ENCODE measurements around the gene TATDN3.
"Not testable (repeated sequence)": the region's sequence is repeated elsewhere in the genome, so short reads cannot be mapped to it uniquely, and the experiment has no call there.

TATDN3 gene

DNA sequence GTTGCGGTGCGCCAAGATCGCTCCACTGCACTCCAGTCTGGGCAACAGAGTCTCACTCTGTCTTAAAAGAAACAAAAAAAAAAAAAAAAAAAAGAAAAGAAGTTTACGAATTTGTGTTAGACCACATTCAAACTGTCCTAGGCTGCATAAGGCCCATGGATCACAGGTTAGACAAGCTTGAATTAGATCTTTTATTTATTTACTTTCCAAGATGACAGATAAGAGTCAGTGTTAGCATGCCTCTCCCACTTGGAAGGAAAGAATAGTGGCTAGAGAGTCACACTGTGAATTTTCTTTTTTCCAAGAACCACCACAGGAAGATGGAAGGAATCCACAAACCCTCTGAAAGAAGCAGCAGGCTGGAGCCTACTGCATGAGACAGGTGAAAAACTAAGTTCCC lies 29.5 kb upstream of the TATDN3 start:
- H3K9me3 Mint-ChIP-seq: peaks cover 14% of the 10 kb centered on the region
- H3K4me1 Mint-ChIP-seq (ENCODE audit: low read depth): peaks cover 55% of the 10 kb centered on the region
- no peak overlapping the region for H3K27ac Mint-ChIP-seq
- peaks cover 58% of the 10 kb centered on the region for H3K36me3 Mint-ChIP-seq (ENCODE audit: low read depth)
- no peak overlapping the region for H3K4me3 Mint-ChIP-seq
- intact Hi-C loops (cut with micrococcal nuclease): no loop called here
- H3K27me3 Mint-ChIP-seq: no peaks in the 10 kb centered on the region

DNA sequence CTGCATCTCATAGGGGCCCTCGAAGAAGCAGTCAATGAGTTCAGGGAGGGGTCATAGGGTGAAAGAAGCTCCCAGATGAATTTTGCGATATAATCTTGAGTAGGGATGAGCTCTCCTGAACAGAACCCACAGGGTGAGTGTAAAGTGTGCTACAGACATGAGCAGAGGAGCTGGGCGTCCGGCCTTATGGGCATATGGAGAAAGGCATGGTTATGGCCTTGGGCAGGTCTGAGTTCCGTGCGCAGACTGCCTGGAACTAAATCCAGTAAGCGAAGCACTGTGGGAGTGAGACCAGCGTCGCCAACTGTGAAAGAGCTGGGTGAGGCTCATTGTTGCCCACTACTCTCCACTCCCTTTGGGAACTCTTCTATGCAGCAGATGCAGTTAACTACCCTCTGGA lies 28.9 kb upstream of the TATDN3 start:
- Mint-ChIP-seq H3K27me3 (no peaks in the 10 kb centered on the region), H3K4me3 (no peak overlapping the region), H3K27ac (peak overlapping the region; percentile 27), H3K4me1 (ENCODE audit: low read depth) (peaks cover 59% of the 10 kb centered on the region), H3K9me3 (peaks cover 18% of the 10 kb centered on the region), H3K36me3 (ENCODE audit: low read depth) (peaks cover 58% of the 10 kb centered on the region)
- intact Hi-C loops (cut with micrococcal nuclease): no loop called here

- H3K27me3 Mint-ChIP-seq; intact Hi-C loops (cut with micrococcal nuclease); H3K4me3 Mint-ChIP-seq: not testable (repeated sequence)
- H3K36me3 Mint-ChIP-seq (ENCODE audit: low read depth): peaks cover 76% of the 10 kb centered on the region
- peaks cover 37% of the 10 kb centered on the region for H3K9me3 Mint-ChIP-seq
- H3K27ac Mint-ChIP-seq: peak overlapping the region; percentile 75
- H3K4me1 Mint-ChIP-seq (ENCODE audit: low read depth): peaks cover 54% of the 10 kb centered on the region
Measured at GRCh38 chr1:212764718-212765281, 26.9 kb upstream of the TATDN3 start.

GRCh38 chr1:212766825-212767224 lies 24.9 kb upstream of the TATDN3 start:
- H3K27ac Mint-ChIP-seq; intact Hi-C loops (cut with micrococcal nuclease); H3K27me3 Mint-ChIP-seq; H3K4me3 Mint-ChIP-seq: not testable (repeated sequence)
- Mint-ChIP-seq H3K36me3 (ENCODE audit: low read depth) (peaks cover 84% of the 10 kb centered on the region), H3K4me1 (ENCODE audit: low read depth) (peaks cover 63% of the 10 kb centered on the region), H3K9me3 (peaks cover 44% of the 10 kb centered on the region)

- Mint-ChIP-seq H3K27me3 (no peaks in the 10 kb centered on the region), H3K4me3 (no peak overlapping the region), H3K36me3 (ENCODE audit: low read depth) (peaks cover 86% of the 10 kb centered on the region), H3K4me1 (ENCODE audit: low read depth) (peaks cover 69% of the 10 kb centered on the region), H3K27ac (no peak overlapping the region), H3K9me3 (peaks cover 52% of the 10 kb centered on the region)
- intact Hi-C loops (cut with micrococcal nuclease): no loop called here
Measured at GRCh38 chr1:212769459-212770167, 22.1 kb upstream of the TATDN3 start.

GRCh38 chr1:212771341-212771740 lies 20.4 kb upstream of the TATDN3 start:
- peaks cover 85% of the 10 kb centered on the region for H3K36me3 Mint-ChIP-seq (ENCODE audit: low read depth)
- peaks cover 68% of the 10 kb centered on the region for H3K4me1 Mint-ChIP-seq (ENCODE audit: low read depth)
- intact Hi-C loops (cut with micrococcal nuclease): no loop called here
- peak overlapping the region; percentile 51 for H3K27ac Mint-ChIP-seq
- no peak overlapping the region for H3K4me3 Mint-ChIP-seq
- no peaks in the 10 kb centered on the region for H3K27me3 Mint-ChIP-seq
- peaks cover 47% of the 10 kb centered on the region for H3K9me3 Mint-ChIP-seq

GRCh38 chr1:212773011-212773410 lies 18.7 kb upstream of the TATDN3 start:
- intact Hi-C loops (cut with micrococcal nuclease): loop anchor here (2.0 kb wide), 1 partner anchor 20 kb away; no protein-coding TSS in a partner anchor
- H3K27ac Mint-ChIP-seq: peak overlapping the region; percentile 77
- no peaks in the 10 kb centered on the region for H3K27me3 Mint-ChIP-seq
- H3K4me3 Mint-ChIP-seq: no peak overlapping the region
- peaks cover 80% of the 10 kb centered on the region for H3K4me1 Mint-ChIP-seq (ENCODE audit: low read depth)
- peaks cover 33% of the 10 kb centered on the region for H3K9me3 Mint-ChIP-seq
- peaks cover 81% of the 10 kb centered on the region for H3K36me3 Mint-ChIP-seq (ENCODE audit: low read depth)

- no peaks in the 10 kb centered on the region for H3K27me3 Mint-ChIP-seq
- H3K36me3 Mint-ChIP-seq (ENCODE audit: low read depth): peaks cover 75% of the 10 kb centered on the region
- peaks cover 17% of the 10 kb centered on the region for H3K9me3 Mint-ChIP-seq
- intact Hi-C loops (cut with micrococcal nuclease): no loop called here
- peaks cover 80% of the 10 kb centered on the region for H3K4me1 Mint-ChIP-seq (ENCODE audit: low read depth)
- no peak overlapping the region for H3K4me3 Mint-ChIP-seq
- peak overlapping the region; percentile 77 for H3K27ac Mint-ChIP-seq
Measured at GRCh38 chr1:212774584-212774983, 17.1 kb upstream of the TATDN3 start.

DNA sequence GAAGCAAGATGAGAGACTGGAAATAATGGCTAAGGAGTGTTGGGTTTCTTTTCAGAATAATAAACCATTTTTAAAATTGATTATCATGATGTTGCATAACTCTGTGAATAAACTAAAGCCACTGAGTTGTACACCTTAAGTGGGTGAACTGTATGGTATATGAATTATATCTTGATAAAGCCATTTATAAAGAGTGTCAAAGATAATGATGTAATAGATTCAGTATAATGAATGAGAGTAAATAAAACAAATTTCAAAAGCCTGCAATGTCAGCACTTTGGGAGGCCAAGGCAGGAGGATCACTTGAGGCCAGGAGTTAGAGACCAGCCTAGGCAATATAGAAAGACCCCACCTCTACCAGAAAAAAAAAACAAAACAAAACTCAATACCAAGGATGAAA lies 16.5 kb upstream of the TATDN3 start:
- intact Hi-C loops (cut with micrococcal nuclease): no loop called here
- H3K4me3 Mint-ChIP-seq: no peak overlapping the region
- no peaks in the 10 kb centered on the region for H3K27me3 Mint-ChIP-seq
- peaks cover 11% of the 10 kb centered on the region for H3K9me3 Mint-ChIP-seq
- H3K36me3 Mint-ChIP-seq (ENCODE audit: low read depth): peaks cover 68% of the 10 kb centered on the region
- peak overlapping the region; percentile 60 for H3K27ac Mint-ChIP-seq
- H3K4me1 Mint-ChIP-seq (ENCODE audit: low read depth): peaks cover 73% of the 10 kb centered on the region

- Mint-ChIP-seq H3K36me3 (ENCODE audit: low read depth) (peaks cover 54% of the 10 kb centered on the region), H3K4me1 (ENCODE audit: low read depth) (peaks cover 59% of the 10 kb centered on the region), H3K27me3 (no peaks in the 10 kb centered on the region), H3K9me3 (peaks cover 9% of the 10 kb centered on the region), H3K4me3 (no peak overlapping the region), H3K27ac (peak overlapping the region; percentile 61)
- intact Hi-C loops (cut with micrococcal nuclease): no loop called here
Measured at GRCh38 chr1:212777151-212777550, 14.5 kb upstream of the TATDN3 start.

- H3K4me1 Mint-ChIP-seq (ENCODE audit: low read depth): peaks cover 55% of the 10 kb centered on the region
- intact Hi-C loops (cut with micrococcal nuclease); H3K27me3 Mint-ChIP-seq; H3K9me3 Mint-ChIP-seq; H3K27ac Mint-ChIP-seq; H3K4me3 Mint-ChIP-seq: not testable (repeated sequence)
- peaks cover 51% of the 10 kb centered on the region for H3K36me3 Mint-ChIP-seq (ENCODE audit: low read depth)
Measured at GRCh38 chr1:212779086-212779485, 12.6 kb upstream of the TATDN3 start.

- Mint-ChIP-seq H3K9me3 (no peaks in the 10 kb centered on the region), H3K4me1 (ENCODE audit: low read depth) (peaks cover 48% of the 10 kb centered on the region), H3K27ac (no peak overlapping the region), H3K4me3 (no peak overlapping the region), H3K27me3 (no peaks in the 10 kb centered on the region), H3K36me3 (ENCODE audit: low read depth) (peaks cover 60% of the 10 kb centered on the region)
- intact Hi-C loops (cut with micrococcal nuclease): loop anchor here (5.0 kb wide), 1 partner anchor 303 kb away; no protein-coding TSS in a partner anchor
Measured at GRCh38 chr1:212780759-212781158, 10.9 kb upstream of the TATDN3 start.

DNA sequence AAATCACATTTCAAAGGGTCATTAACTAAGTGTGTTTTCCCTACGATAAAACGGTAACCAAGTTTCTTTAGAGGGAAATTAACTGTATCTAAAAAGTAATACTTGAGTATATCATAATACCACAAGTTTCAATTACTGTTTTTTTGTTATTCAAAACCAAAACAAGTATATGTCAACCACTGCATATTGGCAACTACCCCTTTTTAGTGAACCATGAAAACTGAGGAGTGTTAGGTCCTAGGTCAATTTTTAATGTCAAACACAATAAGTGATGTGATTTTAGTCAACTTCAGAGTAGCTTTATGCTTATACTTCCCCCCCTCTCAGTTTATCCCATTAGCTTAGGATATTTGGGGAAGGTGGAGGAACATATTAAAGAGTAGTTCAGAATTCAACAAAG lies 10.5 kb upstream of the TATDN3 start:
- intact Hi-C loops (cut with micrococcal nuclease): loop anchor here (5.0 kb wide), 1 partner anchor 304 kb away; no protein-coding TSS in a partner anchor
- Mint-ChIP-seq H3K4me3 (no peak overlapping the region), H3K9me3 (no peaks in the 10 kb centered on the region), H3K4me1 (ENCODE audit: low read depth) (peaks cover 47% of the 10 kb centered on the region), H3K27me3 (no peaks in the 10 kb centered on the region), H3K36me3 (ENCODE audit: low read depth) (peaks cover 65% of the 10 kb centered on the region), H3K27ac (no peak overlapping the region)

DNA sequence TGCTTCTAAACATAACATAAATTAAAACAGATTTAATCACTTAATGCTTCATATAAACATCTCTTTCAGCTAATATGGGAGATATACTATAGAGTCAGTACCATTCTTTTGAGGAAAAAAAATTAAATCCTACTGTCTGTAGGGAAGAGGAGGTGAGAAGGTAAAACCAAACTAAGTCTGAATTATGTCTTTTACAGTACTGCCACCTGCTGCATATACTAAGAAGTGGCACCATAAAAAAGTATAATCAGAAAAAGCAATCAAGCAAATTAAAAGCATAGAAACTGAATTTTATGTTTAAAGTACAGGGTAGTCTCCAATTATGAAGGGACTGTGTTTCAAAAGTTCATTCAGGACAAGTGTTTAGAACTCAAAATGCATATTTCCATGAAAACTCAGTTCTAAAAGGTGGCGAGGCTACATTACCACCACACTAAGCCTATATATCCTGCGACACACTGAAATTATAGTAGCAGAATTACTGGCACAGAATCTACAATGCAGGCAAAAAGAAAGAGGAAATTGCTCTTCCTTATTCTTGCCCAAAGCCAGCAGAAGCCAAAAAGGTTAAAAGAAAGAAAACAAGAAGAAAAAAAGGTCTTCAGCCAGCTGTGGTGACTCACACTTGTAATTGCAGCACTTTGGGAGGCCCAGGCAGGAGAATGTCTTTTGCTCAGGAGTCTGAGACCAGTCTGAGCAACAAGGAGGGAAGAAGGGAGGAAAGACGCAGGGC lies 9.1 kb upstream of the TATDN3 start:
- Mint-ChIP-seq H3K27ac (peak overlapping the region; percentile 83), H3K4me1 (ENCODE audit: low read depth) (peaks cover 34% of the 10 kb centered on the region), H3K27me3 (no peaks in the 10 kb centered on the region), H3K4me3 (no peak overlapping the region), H3K9me3 (no peaks in the 10 kb centered on the region), H3K36me3 (ENCODE audit: low read depth) (peaks cover 69% of the 10 kb centered on the region)
- intact Hi-C loops (cut with micrococcal nuclease): loop anchor here (1.0 to 5.0 kb wide), 4 partner anchors 34 to 326 kb away; no protein-coding TSS in a partner anchor

Data from dendritic cell treated with granulocyte-macrophage colony-stimulating factor and Interleukin-4, amounts not matched to agents 40 ng/mL and 50 ng/mL, for 4 days (primary cell).